Fibroblast of lung (primary cell): ENCODE measurements around the gene COL19A1.

Experiments
- EZH2 ChIP-seq: IDR thresholded peaks from 2 replicates; pipeline ENCODE4 v1.5.1; 2012; ENCODE audit warnings: low read length, control low read depth, mild to moderate bottlenecking; ENCODE audit errors: missing control alignments
- TF ChIP-seq, protein P1 (sequence below), 2 donors: IDR thresholded peaks in 1 of 2; conservative IDR thresholded peaks in 1 of 2; 1 replicate in 1 of 2; 2 replicates in 1 of 2; pipeline ENCODE4 v1.5.1; 2011 to 2012; ENCODE audit warnings: low read length in 2 of 2, control low read depth in 1 of 2, inconsistent platforms in 1 of 2, low read depth in 1 of 2, mild to moderate bottlenecking in 1 of 2

DNA sequence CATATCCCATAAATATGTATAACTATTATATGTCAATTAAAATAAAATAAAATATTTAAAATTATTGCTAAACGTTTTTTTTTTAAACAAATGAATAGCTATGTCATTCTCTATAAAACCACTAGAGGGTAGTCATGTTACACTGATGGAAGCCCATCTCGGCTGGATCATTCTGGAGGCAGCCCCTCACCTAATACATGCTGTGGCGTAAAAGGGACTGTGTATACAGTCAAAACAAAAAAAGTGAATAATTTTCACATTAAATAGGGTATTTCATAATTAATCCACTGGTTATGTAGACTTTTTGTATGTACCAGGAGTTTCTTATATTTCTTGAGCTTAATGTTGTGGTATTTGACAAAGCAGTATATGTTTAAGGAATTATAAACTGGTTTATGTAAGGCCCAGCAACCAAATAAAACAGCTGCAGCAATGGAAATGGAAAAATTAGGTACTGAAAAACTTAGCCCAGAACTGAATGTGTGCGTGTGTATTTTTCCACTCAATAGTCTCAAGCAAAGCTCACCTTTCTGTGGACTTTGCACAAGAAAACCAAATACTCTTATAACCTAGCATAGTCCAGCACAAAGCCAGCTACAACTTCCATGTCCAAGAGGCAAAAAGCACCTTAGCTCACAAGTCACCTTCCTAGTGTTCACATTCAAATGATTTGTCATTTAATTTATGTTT, 354.8 kb downstream of the COL19A1 start:
- TF ChIP-seq, protein P1, sequence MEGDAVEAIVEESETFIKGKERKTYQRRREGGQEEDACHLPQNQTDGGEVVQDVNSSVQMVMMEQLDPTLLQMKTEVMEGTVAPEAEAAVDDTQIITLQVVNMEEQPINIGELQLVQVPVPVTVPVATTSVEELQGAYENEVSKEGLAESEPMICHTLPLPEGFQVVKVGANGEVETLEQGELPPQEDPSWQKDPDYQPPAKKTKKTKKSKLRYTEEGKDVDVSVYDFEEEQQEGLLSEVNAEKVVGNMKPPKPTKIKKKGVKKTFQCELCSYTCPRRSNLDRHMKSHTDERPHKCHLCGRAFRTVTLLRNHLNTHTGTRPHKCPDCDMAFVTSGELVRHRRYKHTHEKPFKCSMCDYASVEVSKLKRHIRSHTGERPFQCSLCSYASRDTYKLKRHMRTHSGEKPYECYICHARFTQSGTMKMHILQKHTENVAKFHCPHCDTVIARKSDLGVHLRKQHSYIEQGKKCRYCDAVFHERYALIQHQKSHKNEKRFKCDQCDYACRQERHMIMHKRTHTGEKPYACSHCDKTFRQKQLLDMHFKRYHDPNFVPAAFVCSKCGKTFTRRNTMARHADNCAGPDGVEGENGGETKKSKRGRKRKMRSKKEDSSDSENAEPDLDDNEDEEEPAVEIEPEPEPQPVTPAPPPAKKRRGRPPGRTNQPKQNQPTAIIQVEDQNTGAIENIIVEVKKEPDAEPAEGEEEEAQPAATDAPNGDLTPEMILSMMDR (conservative IDR thresholded peaks at IDR 0.05 in 1 of 2, IDR thresholded peaks at IDR 0.05 in 1 of 2; ENCODE audit: low read depth in 1 of 2, low read length in 2 of 2) = peak; percentile 49 to 56
- TF ChIP-seq EZH2 = no peak
